ENCODE results near the gene KCNIP3.

The KCNIP3 gene

GRCh38 chr2:95380731-95381130 lies 83.6 kb downstream of the KCNIP3 start:
- TF ChIP-seq BACH2 (CRISPR knock-in tag; IDR thresholded peaks at IDR 0.05; ENCODE audit: borderline replicate concordance) (no peak), ZNF565 (CRISPR knock-in tag; conservative IDR thresholded peaks at IDR 0.05; ENCODE audit: low read depth) (no peak)
- no peak for ATAC-seq

- TF ChIP-seq ARNTL (CRISPR knock-in tag; IDR thresholded peaks at IDR 0.05; ENCODE audit: borderline replicate concordance, low read depth) (no peak), CREB5 (CRISPR knock-in tag; IDR thresholded peaks at IDR 0.05; ENCODE audit: low read depth) (no peak), TSHZ2 (CRISPR knock-in tag; IDR thresholded peaks at IDR 0.05) (no peak), TOX (CRISPR knock-in tag; IDR thresholded peaks at IDR 0.05; ENCODE audit: borderline replicate concordance) (no peak), ZFP3 (CRISPR knock-in tag; IDR thresholded peaks at IDR 0.05) (no peak), ZNF565 (CRISPR knock-in tag; conservative IDR thresholded peaks at IDR 0.05; ENCODE audit: low read depth) (no peak), CSRNP3 (CRISPR knock-in tag; IDR thresholded peaks at IDR 0.05) (no peak), BACH2 (CRISPR knock-in tag; IDR thresholded peaks at IDR 0.05; ENCODE audit: borderline replicate concordance) (no peak), ISL1 (CRISPR knock-in tag; IDR thresholded peaks at IDR 0.05) (no peak), ZFP30 (CRISPR knock-in tag; IDR thresholded peaks at IDR 0.05) (no peak), CSDC2 (CRISPR knock-in tag; IDR thresholded peaks at IDR 0.05) (no peak), OSR1 (CRISPR knock-in tag; IDR thresholded peaks at IDR 0.05) (no peak), PATZ1 (CRISPR knock-in tag; IDR thresholded peaks at IDR 0.05; ENCODE audit: borderline replicate concordance) (no peak)
- no peak for ATAC-seq
These were observed 84.4 kb downstream of the KCNIP3 start for GRCh38 chr2:95381212-95382191.

- ATAC-seq = no peak
- TF ChIP-seq PPARA (CRISPR knock-in tag; IDR thresholded peaks at IDR 0.05; ENCODE audit: borderline replicate concordance) (no peak), TOX (CRISPR knock-in tag; IDR thresholded peaks at IDR 0.05; ENCODE audit: borderline replicate concordance) (no peak), OSR1 (CRISPR knock-in tag; IDR thresholded peaks at IDR 0.05) (no peak), ZNF565 (CRISPR knock-in tag; conservative IDR thresholded peaks at IDR 0.05; ENCODE audit: low read depth) (no peak), SNAI2 (CRISPR knock-in tag; IDR thresholded peaks at IDR 0.05) (no peak)
These were observed 85.0 kb downstream of the KCNIP3 start for GRCh38 chr2:95382192-95382591.

GRCh38 chr2:95382686-95383634 lies 85.8 kb downstream of the KCNIP3 start:
- no peak for TF ChIP-seq ISL1 (CRISPR knock-in tag; IDR thresholded peaks at IDR 0.05)
- TF ChIP-seq ZC3H10 (CRISPR knock-in tag; IDR thresholded peaks at IDR 0.05) = no peak
- ATAC-seq = no peak
